Astrocyte (in vitro differentiated cells and primary cell): Measurements from ENCODE around the gene UTF1.

Experiments
- EZH2 ChIP-seq: IDR thresholded peaks from 2 replicates; pipeline ENCODE4 v1.6.1; 2012; ENCODE audit warnings: mild to moderate bottlenecking, low read length, inconsistent platforms; ENCODE audit not compliant: insufficient read depth
- TF ChIP-seq, protein P1 (sequence below): IDR thresholded peaks from 2 replicates; pipeline ENCODE4 v1.5.1; 2011; ENCODE audit warnings: low read depth, mild to moderate bottlenecking, inconsistent platforms, low read length, moderate library complexity; ENCODE audit not compliant: insufficient read depth

DNA sequence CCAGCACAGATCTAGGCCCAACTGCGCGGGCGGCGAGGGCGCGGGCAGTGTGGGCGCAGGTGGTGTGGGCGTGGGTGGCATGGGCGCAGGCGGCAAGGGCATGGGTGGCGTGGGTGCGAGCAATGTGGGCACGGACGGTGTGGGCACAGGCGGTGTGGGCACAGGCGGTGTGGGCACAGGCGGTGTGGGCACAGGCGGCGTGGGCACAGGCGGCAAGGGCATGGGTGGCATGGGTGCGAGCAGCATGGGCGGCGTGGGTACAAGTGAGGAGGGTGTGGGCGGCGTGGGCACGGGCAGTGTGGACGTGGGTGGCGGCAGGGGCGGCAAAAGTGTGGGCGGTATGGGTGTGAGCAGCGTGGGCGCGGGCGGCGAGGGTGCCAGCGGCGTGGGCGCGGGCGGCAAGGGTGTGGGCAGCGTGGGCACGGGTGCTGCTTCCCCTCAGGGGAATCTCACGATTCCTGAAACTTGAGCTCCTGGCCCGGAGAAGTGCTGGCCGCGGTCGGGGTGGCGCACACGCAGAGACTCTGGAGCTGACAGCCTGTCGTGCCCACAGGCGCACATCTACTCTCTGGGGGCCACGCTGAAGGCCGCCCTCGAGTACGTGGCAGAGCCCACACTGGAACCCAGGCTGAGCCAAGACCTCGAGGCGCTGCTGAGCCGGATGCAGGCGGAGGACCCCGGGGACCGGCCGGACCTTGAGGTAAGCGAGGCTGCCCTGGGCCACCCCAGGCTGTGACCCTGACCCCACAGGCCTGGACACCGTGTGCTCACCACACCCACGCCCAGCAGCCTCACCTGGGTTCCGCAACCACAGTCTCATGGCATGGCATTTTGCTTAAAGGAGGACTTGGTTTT lies 47.0 kb upstream of the UTF1 start:
- TF ChIP-seq, protein P1, sequence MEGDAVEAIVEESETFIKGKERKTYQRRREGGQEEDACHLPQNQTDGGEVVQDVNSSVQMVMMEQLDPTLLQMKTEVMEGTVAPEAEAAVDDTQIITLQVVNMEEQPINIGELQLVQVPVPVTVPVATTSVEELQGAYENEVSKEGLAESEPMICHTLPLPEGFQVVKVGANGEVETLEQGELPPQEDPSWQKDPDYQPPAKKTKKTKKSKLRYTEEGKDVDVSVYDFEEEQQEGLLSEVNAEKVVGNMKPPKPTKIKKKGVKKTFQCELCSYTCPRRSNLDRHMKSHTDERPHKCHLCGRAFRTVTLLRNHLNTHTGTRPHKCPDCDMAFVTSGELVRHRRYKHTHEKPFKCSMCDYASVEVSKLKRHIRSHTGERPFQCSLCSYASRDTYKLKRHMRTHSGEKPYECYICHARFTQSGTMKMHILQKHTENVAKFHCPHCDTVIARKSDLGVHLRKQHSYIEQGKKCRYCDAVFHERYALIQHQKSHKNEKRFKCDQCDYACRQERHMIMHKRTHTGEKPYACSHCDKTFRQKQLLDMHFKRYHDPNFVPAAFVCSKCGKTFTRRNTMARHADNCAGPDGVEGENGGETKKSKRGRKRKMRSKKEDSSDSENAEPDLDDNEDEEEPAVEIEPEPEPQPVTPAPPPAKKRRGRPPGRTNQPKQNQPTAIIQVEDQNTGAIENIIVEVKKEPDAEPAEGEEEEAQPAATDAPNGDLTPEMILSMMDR: no peak
- TF ChIP-seq EZH2: no peak
